Loucy (cell line): ENCODE measurements around the gene WRAP73.

ENCODE experiments used
- CTCF ChIP-seq: fragments of 200-600 bp; sonication (generic); conservative IDR thresholded peaks from 2 replicates; pipeline ENCODE4 v1.5.1; 2014; ENCODE audit warnings: mild to moderate bottlenecking, antibody characterized with exemption, low read length
- EZH2phosphoT487 ChIP-seq: fragments of 200-600 bp; IDR thresholded peaks from 2 replicates; pipeline ENCODE4 v1.6.1; 2018; ENCODE audit warnings: antibody characterized with exemption, mild to moderate bottlenecking, moderate library complexity, borderline replicate concordance

GRCh38 chr1:3636080-3636479 lies 13.8 kb downstream of the WRAP73 start:
- no peak for TF ChIP-seq CTCF
- TF ChIP-seq EZH2phosphoT487: no peak
